ENCODE results near the gene CRAT. TPM values are rescaled to one million over a fixed set of nuclear protein-coding genes. Genes with fewer than 3 reads are reported as not detected.
A peak's percentile ranks its signal among the peaks of the same experiment; 100 is the strongest.

Gene CRAT
- total RNA-seq, 1 experiment from 2014 or later = 10.1 TPM

GRCh38 chr9:129080298-129080600, 30.3 kb downstream of the CRAT start:
- BruUV-seq (replicated peaks) = no TSS peak
- no peak for DNase-seq (ENCODE audit: low spot score)
- no peaks in the 10 kb centered on the region for H3K9me3 ChIP-seq (ENCODE audit: low read depth, low read length, poor library complexity, severe bottlenecking)
- peak overlapping the region; percentile 34 for H3K27ac ChIP-seq (ENCODE audit: low read depth, low read length, poor library complexity, severe bottlenecking)
- ChIA-PET CTCF (interaction anchor here (0.9 kb wide), 1 partner anchor 41 kb away, joined by 10 read pairs; no protein-coding TSS in a partner anchor), POLR2A (ENCODE audit: low non-redundant PET) (no interaction called here)
- peaks cover 2% of the 10 kb centered on the region for H3K36me3 ChIP-seq (ENCODE audit: insufficient read depth, low read length, poor library complexity, severe bottlenecking)
- intact Hi-C loops (cut with micrococcal nuclease; ENCODE audit: unreplicated experiment) = loop anchor here (2.0 kb wide), 1 partner anchor 31 kb away; the partner anchor contains the start of genes CRAT and PTPA
- no peaks in the 10 kb centered on the region for H3K27me3 ChIP-seq (replicated peaks; ENCODE audit: insufficient read depth, low read depth, low read length, poor library complexity)
- TF ChIP-seq CTCF (conservative IDR thresholded peaks at IDR 0.05; ENCODE audit: low read depth, low read length) (no peak), EZH2 (IDR thresholded peaks at IDR 0.05; ENCODE audit: borderline replicate concordance, low read depth, low read length, poor library complexity, severe bottlenecking) (no peak)
- H3K4me1 ChIP-seq (ENCODE audit: insufficient read depth, low read length, poor library complexity, severe bottlenecking) = peaks cover 15% of the 10 kb centered on the region
- peak overlapping the region; percentile 82 for H3K4me3 ChIP-seq (ENCODE audit: low read depth, low read length, poor library complexity, severe bottlenecking)

GRCh38 chr9:129079829-129080228, 30.8 kb downstream of the CRAT start:
- CTCF ChIA-PET = no interaction called here
- peak overlapping the region; percentile 82 for H3K4me3 ChIP-seq (ENCODE audit: low read depth, low read length, poor library complexity, severe bottlenecking)
- TF ChIP-seq CTCF (conservative IDR thresholded peaks at IDR 0.05; ENCODE audit: low read depth, low read length) (no peak), EZH2 (IDR thresholded peaks at IDR 0.05; ENCODE audit: borderline replicate concordance, low read depth, low read length, poor library complexity, severe bottlenecking) (no peak)
- no peak overlapping the region for H3K27ac ChIP-seq (ENCODE audit: low read depth, low read length, poor library complexity, severe bottlenecking)
- no TSS peak for BruUV-seq (replicated peaks)
- no peak for DNase-seq (ENCODE audit: low spot score)
- H3K4me1 ChIP-seq (ENCODE audit: insufficient read depth, low read length, poor library complexity, severe bottlenecking) = peaks cover 15% of the 10 kb centered on the region
- H3K27me3 ChIP-seq (replicated peaks; ENCODE audit: insufficient read depth, low read depth, low read length, poor library complexity) = no peaks in the 10 kb centered on the region
- H3K9me3 ChIP-seq (ENCODE audit: low read depth, low read length, poor library complexity, severe bottlenecking) = no peaks in the 10 kb centered on the region
- H3K36me3 ChIP-seq (ENCODE audit: insufficient read depth, low read length, poor library complexity, severe bottlenecking) = no peaks in the 10 kb centered on the region
- intact Hi-C loops (cut with micrococcal nuclease; ENCODE audit: unreplicated experiment) = loop anchor here (2.0 kb wide), 1 partner anchor 31 kb away; the partner anchor contains the start of genes CRAT and PTPA
- POLR2A ChIA-PET (ENCODE audit: low non-redundant PET) = no interaction called here

- intact Hi-C loops (cut with micrococcal nuclease; ENCODE audit: unreplicated experiment) = no loop called here
- H3K36me3 ChIP-seq (ENCODE audit: insufficient read depth, low read length, poor library complexity, severe bottlenecking) = no peaks in the 10 kb centered on the region
- CTCF ChIA-PET = no interaction called here
- no peak for DNase-seq (ENCODE audit: low spot score)
- TF ChIP-seq EZH2 (IDR thresholded peaks at IDR 0.05; ENCODE audit: borderline replicate concordance, low read depth, low read length, poor library complexity, severe bottlenecking) (no peak), CTCF (conservative IDR thresholded peaks at IDR 0.05; ENCODE audit: low read depth, low read length) (no peak)
- no peaks in the 10 kb centered on the region for H3K27me3 ChIP-seq (replicated peaks; ENCODE audit: insufficient read depth, low read depth, low read length, poor library complexity)
- H3K4me1 ChIP-seq (ENCODE audit: insufficient read depth, low read length, poor library complexity, severe bottlenecking) = peaks cover 15% of the 10 kb centered on the region
- H3K9me3 ChIP-seq (ENCODE audit: low read depth, low read length, poor library complexity, severe bottlenecking) = no peaks in the 10 kb centered on the region
- POLR2A ChIA-PET (ENCODE audit: low non-redundant PET) = no interaction called here
- no TSS peak for BruUV-seq (replicated peaks)
- H3K27ac ChIP-seq (ENCODE audit: low read depth, low read length, poor library complexity, severe bottlenecking) = no peak overlapping the region
- H3K4me3 ChIP-seq (ENCODE audit: low read depth, low read length, poor library complexity, severe bottlenecking) = no peak overlapping the region
Observed at GRCh38 chr9:129078691-129079503, 31.7 kb downstream of the CRAT start.

Data from A673 (cell line).